Measurements from ENCODE around the gene SREBF1. TPM values are rescaled to one million over a fixed set of nuclear protein-coding genes. Genes with fewer than 3 reads are reported as not detected.

Gene SREBF1
- total RNA-seq, 1 experiment from 2014 or later, result 298 TPM

GRCh38 chr17:17814162-17815061 lies 22.4 kb downstream of the SREBF1 start:
- H3K4me1 ChIP-seq (ENCODE audit: control insufficient read depth in 1 of 2, insufficient read depth in 2 of 2, low read length in 2 of 2), result peaks cover 21 to 28% of the 10 kb centered on the region in 2 experiments
- no peak overlapping the region for H3K4me3 ChIP-seq (replicated peaks in 1 of 2; ENCODE audit: low read depth in 1 of 2, low read length in 2 of 2)
- H3K9me3 ChIP-seq (ENCODE audit: control insufficient read depth in 1 of 2, insufficient read depth in 1 of 2, low read depth in 1 of 2, low read length in 2 of 2), result no peaks in the 10 kb centered on the region
- ChIA-PET RAD21 (ENCODE audit: low non-redundant PET in 1 of 2, low total read pairs in 2 of 2, uncharacterized antibody in 2 of 2, unreplicated experiment in 2 of 2) (no interaction called here), CTCF (no interaction called here), POLR2A (interaction anchor here (1.7 kb wide), 1 partner anchor 22 kb away, joined by 6 read pairs; no protein-coding TSS in a partner anchor)
- H2AFZ ChIP-seq (ENCODE audit: low read depth, low read length, poor library complexity, severe bottlenecking), result no peak overlapping the region
- H3K9ac ChIP-seq (ENCODE audit: low read length), result no peak overlapping the region
- no peaks in the 10 kb centered on the region for H3K27me3 ChIP-seq (ENCODE audit: insufficient read depth, low read length)
- H3K27ac ChIP-seq (ENCODE audit: low read depth, low read length), result peak overlapping the region; percentile 48
- intact Hi-C loops (cut with micrococcal nuclease), result loop anchor here (5.0 kb wide), 1 partner anchor 218 kb away; no protein-coding TSS in a partner anchor
- TF ChIP-seq SIN3A (IDR thresholded peaks at IDR 0.05; ENCODE audit: low read depth), result no peak
- no peak for TF ChIP-seq FOSL1 (IDR thresholded peaks at IDR 0.05; ENCODE audit: low read depth)
- TF ChIP-seq POLR2AphosphoS5 (IDR thresholded peaks at IDR 0.05; ENCODE audit: low read depth, low read length), result no peak
- TF ChIP-seq ZNF274 (IDR thresholded peaks at IDR 0.05; ENCODE audit: low read depth, low read length), result no peak
- TF ChIP-seq TCF7L2 (IDR thresholded peaks at IDR 0.05; ENCODE audit: borderline replicate concordance, extremely low read depth, insufficient read depth, insufficient read length), result no peak
- TF ChIP-seq EGR1 (IDR thresholded peaks at IDR 0.05; ENCODE audit: low read depth), result no peak
- no peak for TF ChIP-seq SRF (IDR thresholded peaks at IDR 0.05; ENCODE audit: low read depth)
- TF ChIP-seq YY1 (IDR thresholded peaks at IDR 0.05; ENCODE audit: extremely low read depth, insufficient replicate concordance, low read depth, low read length), result no peak
- TF ChIP-seq JUND (IDR thresholded peaks at IDR 0.05), result no peak
- no peak for TF ChIP-seq CTCF (IDR thresholded peaks at IDR 0.05 in 2 of 3, conservative IDR thresholded peaks at IDR 0.05 in 1 of 3; ENCODE audit: borderline replicate concordance in 1 of 3, insufficient read depth in 1 of 3, low read depth in 2 of 3, low read length in 2 of 3)
- TF ChIP-seq ZFX (IDR thresholded peaks at IDR 0.05), result no peak
- H3K79me2 ChIP-seq (ENCODE audit: insufficient read depth, low read length), result peaks cover 32% of the 10 kb centered on the region
- DNase-seq (ENCODE audit: low read depth, low spot score) (no peak), ATAC-seq (no peak)
- no peak overlapping the region for H3K4me2 ChIP-seq (ENCODE audit: low read length)
- peaks cover 30 to 68% of the 10 kb centered on the region in 2 experiments for H3K36me3 ChIP-seq (ENCODE audit: control insufficient read depth in 1 of 2, insufficient read depth in 2 of 2, low read length in 2 of 2)
- H4K20me1 ChIP-seq (ENCODE audit: insufficient read depth), result no peaks in the 10 kb centered on the region
- no peaks in the 10 kb centered on the region for H3K9me2 ChIP-seq (ENCODE audit: insufficient read depth)
- BruUV-seq (replicated peaks), result no TSS peak

Measured in HCT116 (cell line).